Trophoblast cell (in vitro differentiated cells and primary cell): ENCODE measurements around the gene NOPCHAP1.

Experiments used
- DNase-seq, 2 donors: peaks; one replicate each; pipeline ENCODE4 v3.0.0-alpha.2; 2016
- H2AFZ ChIP-seq: 2 replicates; pipeline ENCODE4 v1.6.1; 2013; ENCODE audit warnings: low read length, moderate library complexity, mild to moderate bottlenecking; ENCODE audit not compliant: insufficient read depth, poor library complexity
- H2AK5ac ChIP-seq: 2 replicates; pipeline ENCODE4 v1.6.1; 2013; ENCODE audit warnings: mild to moderate bottlenecking, low read length
- H2BK120ac ChIP-seq: 2 replicates; pipeline ENCODE4 v1.6.1; 2013; ENCODE audit warnings: low read length, mild to moderate bottlenecking, moderate library complexity; ENCODE audit not compliant: insufficient read depth, poor library complexity
- H2BK12ac ChIP-seq: 2 replicates; pipeline ENCODE4 v1.6.1; 2013; ENCODE audit warnings: mild to moderate bottlenecking, low read length, moderate library complexity
- H2BK5ac ChIP-seq: 2 replicates; pipeline ENCODE4 v1.6.1; 2013; ENCODE audit warnings: low read length, low read depth, moderate library complexity, mild to moderate bottlenecking; ENCODE audit not compliant: poor library complexity
- H3K14ac ChIP-seq: 2 replicates; pipeline ENCODE4 v1.6.1; 2013; ENCODE audit warnings: mild to moderate bottlenecking, low read length
- H3K18ac ChIP-seq: 2 replicates; pipeline ENCODE4 v1.6.1; 2013; ENCODE audit warnings: mild to moderate bottlenecking, low read length
- H3K23ac ChIP-seq: 2 replicates; pipeline ENCODE4 v1.6.1; 2013; ENCODE audit warnings: low read length
- H3K27ac ChIP-seq: 2 replicates; pipeline ENCODE4 v1.5.1; 2013; ENCODE audit warnings: low read depth, mild to moderate bottlenecking, inconsistent platforms, low read length, moderate library complexity
- H3K27me3 ChIP-seq: 2 replicates; pipeline ENCODE4 v1.6.1; 2013; ENCODE audit warnings: inconsistent platforms, mild to moderate bottlenecking, low read length, moderate library complexity; ENCODE audit not compliant: insufficient read depth
- H3K36me3 ChIP-seq, 2 experiments: 1 replicate in 1 of 2; 2 replicates in 1 of 2; pipeline ENCODE4 v1.6.1; 2013; ENCODE audit warnings: low read length in 2 of 2, mild to moderate bottlenecking in 2 of 2, moderate library complexity in 1 of 2; ENCODE audit not compliant: insufficient read depth in 2 of 2, control insufficient read depth in 1 of 2
- H3K4ac ChIP-seq: 2 replicates; pipeline ENCODE4 v1.6.1; 2013; ENCODE audit warnings: low read depth, mild to moderate bottlenecking, low read length, moderate library complexity
- H3K4me1 ChIP-seq, 2 experiments: 1 replicate in 1 of 2; 2 replicates in 1 of 2; pipeline ENCODE4 v1.6.1; 2013; ENCODE audit warnings: low read length in 2 of 2, mild to moderate bottlenecking in 2 of 2, moderate library complexity in 1 of 2; ENCODE audit not compliant: insufficient read depth in 2 of 2, control insufficient read depth in 1 of 2
- H3K4me2 ChIP-seq: 2 replicates; pipeline ENCODE4 v1.6.1; 2013; ENCODE audit warnings: inconsistent platforms, mild to moderate bottlenecking, low read length, moderate library complexity
- H3K4me3 ChIP-seq: 2 replicates; pipeline ENCODE4 v1.5.1; 2013; ENCODE audit warnings: mild to moderate bottlenecking, low read depth, low read length, inconsistent platforms
- H3K79me1 ChIP-seq: one replicate; pipeline ENCODE4 v1.6.1; 2013; ENCODE audit warnings: low read length
- H3K79me2 ChIP-seq: 2 replicates; pipeline ENCODE4 v1.6.1; 2013; ENCODE audit warnings: low read length, mild to moderate bottlenecking; ENCODE audit not compliant: control insufficient read depth, insufficient read depth, poor library complexity
- H3K9ac ChIP-seq: 2 replicates; pipeline ENCODE4 v1.6.1; 2013; ENCODE audit warnings: mild to moderate bottlenecking, low read length
- H3K9me3 ChIP-seq: 2 replicates; pipeline ENCODE4 v1.6.1; 2013; ENCODE audit warnings: low read depth, mild to moderate bottlenecking, control low read depth, inconsistent platforms, low read length; ENCODE audit not compliant: insufficient read depth
- H4K12ac ChIP-seq: 2 replicates; pipeline ENCODE4 v1.6.1; 2013; ENCODE audit warnings: low read depth, mild to moderate bottlenecking, low read length, moderate library complexity
- H4K8ac ChIP-seq: 2 replicates; pipeline ENCODE4 v1.6.1; 2013; ENCODE audit warnings: low read depth, mild to moderate bottlenecking, low read length, moderate library complexity
- H4K91ac ChIP-seq: one replicate; pipeline ENCODE4 v1.6.1; 2013; ENCODE audit warnings: low read depth, mild to moderate bottlenecking, low read length, moderate library complexity
- WGBS: extraction: QIAGEN DNeasy Blood & Tissue Kit; methylation state at CpG from one replicate; pipeline ENCODE4 v1.1.7; 2013; ENCODE audit warnings: missing lambda C conversion rate; ENCODE audit not compliant: insufficient read length, insufficient coverage; ENCODE audit errors: extremely low coverage; 5-methylcytosine and 5-hydroxymethylcytosine counted together

NOPCHAP1 gene

DNA sequence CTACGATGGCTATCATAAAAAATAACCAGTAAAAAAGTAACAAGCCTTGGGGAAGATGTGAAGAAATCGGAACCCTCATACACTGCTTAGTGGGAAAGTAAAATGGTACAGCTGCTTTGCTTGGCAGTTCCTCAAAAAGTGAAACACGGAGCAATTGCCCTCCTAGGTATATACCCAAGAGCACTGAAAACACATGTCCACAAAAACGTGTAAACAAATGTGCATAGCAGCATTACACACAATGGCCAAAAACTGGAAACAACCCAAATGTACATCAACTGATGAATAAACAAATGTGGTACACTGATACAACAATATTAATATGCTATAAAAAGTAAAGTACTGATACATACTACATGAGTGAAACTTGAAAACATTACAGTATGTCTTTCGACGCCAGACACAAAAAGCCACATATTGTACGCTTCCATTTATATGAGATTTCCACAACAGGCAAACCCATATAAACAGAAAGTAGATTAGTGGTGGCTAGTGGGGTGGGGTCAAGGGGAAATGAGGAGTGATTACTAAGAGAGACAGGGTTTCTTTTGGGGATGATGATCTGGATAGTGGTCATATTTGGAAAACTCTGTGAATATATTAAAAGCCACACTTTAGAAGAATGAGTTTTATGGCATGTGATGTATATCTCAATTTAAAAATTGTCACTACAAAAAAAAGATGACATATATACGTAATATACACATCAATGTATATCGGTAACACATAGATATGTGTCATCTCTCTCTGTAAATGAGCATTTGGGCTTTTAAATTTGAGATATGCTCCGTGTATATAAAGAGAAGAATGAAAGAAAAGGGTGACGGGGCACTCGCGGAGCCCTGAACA, 29.0 kb upstream of the NOPCHAP1 start:
- Histone ChIP-seq H3K36me3 (no peaks in the 10 kb centered on the region), H3K18ac (no peak overlapping the region), H3K4me3 (peak overlapping the region; percentile 91), H3K27me3 (peaks cover 2% of the 10 kb centered on the region), H2BK5ac (no peak overlapping the region), H3K9ac (no peak overlapping the region), H3K4me1 (no peaks in the 10 kb centered on the region), H4K8ac (no peak overlapping the region), H3K79me2 (peaks cover 2% of the 10 kb centered on the region), H4K91ac (no peak overlapping the region), H3K4ac (no peak overlapping the region), H4K12ac (no peak overlapping the region), H3K14ac (no peak overlapping the region), H2BK120ac (no peak overlapping the region), H3K23ac (no peak overlapping the region), H3K9me3 (no peaks in the 10 kb centered on the region), H2AFZ (peak overlapping the region; percentile 77), H2BK12ac (no peak overlapping the region), H3K79me1 (peaks cover 7% of the 10 kb centered on the region), H2AK5ac (no peak overlapping the region), H3K4me2 (peak overlapping the region; percentile 100), H3K27ac (no peak overlapping the region)
- WGBS: no CpG with 5 or more reads among the region's 13 CpGs
- DNase-seq: no peak

GRCh38 chr12:104957719-104958000, 28.5 kb upstream of the NOPCHAP1 start:
- Histone ChIP-seq H3K4me3 (peak overlapping the region; percentile 91), H2BK12ac (no peak overlapping the region), H3K27ac (no peak overlapping the region), H3K4me1 (no peaks in the 10 kb centered on the region), H3K79me1 (peaks cover 7% of the 10 kb centered on the region), H2AFZ (peak overlapping the region; percentile 77), H3K36me3 (no peaks in the 10 kb centered on the region), H2BK5ac (no peak overlapping the region), H3K23ac (no peak overlapping the region), H3K9me3 (no peaks in the 10 kb centered on the region), H3K14ac (peak overlapping the region; percentile 72), H2AK5ac (no peak overlapping the region), H4K91ac (peak overlapping the region; percentile 32), H3K18ac (peak overlapping the region; percentile 57), H4K8ac (peak overlapping the region; percentile 58), H4K12ac (no peak overlapping the region), H3K4ac (no peak overlapping the region), H3K4me2 (peak overlapping the region; percentile 100), H3K79me2 (peaks cover 2% of the 10 kb centered on the region), H2BK120ac (no peak overlapping the region), H3K9ac (no peak overlapping the region), H3K27me3 (peaks cover 2% of the 10 kb centered on the region)
- WGBS: no CpG with 5 or more reads among the region's 31 CpGs
- DNase-seq: peak; percentile 10 to 36

GRCh38 chr12:104958001-104958804, 27.9 kb upstream of the NOPCHAP1 start, which contains the start of gene SLC41A2:
TSS of gene SLC41A2 (minus strand) at chr12:104958290. CDS start at chr12:104928527, 29,763 bp downstream.
- Histone ChIP-seq H3K23ac (no peak within 1 kb of the TSS), H3K18ac (peak within 1 kb of the TSS; percentile 57), H2BK120ac (peak within 1 kb of the TSS; percentile 83), H3K4me2 (peak within 1 kb of the TSS; percentile 100), H3K27ac (no peak within 1 kb of the TSS), H2AFZ (peak within 1 kb of the TSS; percentile 95), H3K36me3 (no peaks in the 10 kb centered on the region), H3K14ac (peak within 1 kb of the TSS; percentile 81), H4K8ac (peak within 1 kb of the TSS; percentile 84), H3K9me3 (no peaks in the 10 kb centered on the region), H2BK12ac (peak within 1 kb of the TSS; percentile 69), H3K9ac (peak within 1 kb of the TSS; percentile 81), H2AK5ac (no peak within 1 kb of the TSS), H3K4ac (peak within 1 kb of the TSS; percentile 35), H4K12ac (peak within 1 kb of the TSS; percentile 80), H3K79me2 (peaks cover 2% of the 10 kb centered on the region), H3K79me1 (peaks cover 7% of the 10 kb centered on the region), H3K4me1 (no peaks in the 10 kb centered on the region), H3K4me3 (peak within 1 kb of the TSS; percentile 91), H4K91ac (peak within 1 kb of the TSS; percentile 93), H3K27me3 (peaks cover 2% of the 10 kb centered on the region), H2BK5ac (peak within 1 kb of the TSS; percentile 65)
- WGBS: no CpG with 5 or more reads among the region's 83 CpGs
- DNase-seq: peak; percentile 83 to 89

- peak overlapping the region; percentile 69 for H2BK12ac ChIP-seq
- no peak overlapping the region for H3K23ac ChIP-seq
- no peaks in the 10 kb centered on the region for H3K9me3 ChIP-seq
- peak overlapping the region; percentile 42 for H3K18ac ChIP-seq
- H4K91ac ChIP-seq: peak overlapping the region; percentile 93
- no CpG with 5 or more reads among the region's 14 CpGs for WGBS
- peak; percentile 22 to 56 for DNase-seq
- H2BK5ac ChIP-seq: no peak overlapping the region
- no peaks in the 10 kb centered on the region for H3K4me1 ChIP-seq
- H3K9ac ChIP-seq: no peak overlapping the region
- H3K27me3 ChIP-seq: peaks cover 2% of the 10 kb centered on the region
- H3K4me2 ChIP-seq: peak overlapping the region; percentile 100
- H2AK5ac ChIP-seq: no peak overlapping the region
- peaks cover 7% of the 10 kb centered on the region for H3K79me1 ChIP-seq
- H4K12ac ChIP-seq: no peak overlapping the region
- H2AFZ ChIP-seq: peak overlapping the region; percentile 95
- H2BK120ac ChIP-seq: peak overlapping the region; percentile 83
- peak overlapping the region; percentile 86 for H3K4me3 ChIP-seq
- peaks cover 2% of the 10 kb centered on the region for H3K79me2 ChIP-seq
- peak overlapping the region; percentile 84 for H4K8ac ChIP-seq
- H3K14ac ChIP-seq: peak overlapping the region; percentile 81
- H3K27ac ChIP-seq: no peak overlapping the region
- H3K4ac ChIP-seq: no peak overlapping the region
- no peaks in the 10 kb centered on the region for H3K36me3 ChIP-seq
Measured at GRCh38 chr12:104958805-104959334, 27.2 kb upstream of the NOPCHAP1 start.
